Renal cortical epithelial cell (primary cell): ENCODE measurements around the gene CAD. TPM values are rescaled to one million over a fixed set of nuclear protein-coding genes. Genes with fewer than 3 reads are reported as not detected.

Source experiments
- DNase-seq: peaks from one replicate; pipeline ENCODE4 v3.0.0-alpha.2; 2011; ENCODE audit warnings: low read depth
- total RNA-seq: library from RNA; depleted of rRNA; stranded (reverse); fragments of >200 nt; gene quantifications from 2 replicates; pipeline ENCODE4 v1.2.3, GENCODE V29; 2014

CAD gene
- total RNA-seq, 1 donor from 2014 or later: 53.5 TPM

- no peak for DNase-seq
Measured at GRCh38 chr2:27198627-27199026, 18.5 kb upstream of the CAD start.

DNA sequence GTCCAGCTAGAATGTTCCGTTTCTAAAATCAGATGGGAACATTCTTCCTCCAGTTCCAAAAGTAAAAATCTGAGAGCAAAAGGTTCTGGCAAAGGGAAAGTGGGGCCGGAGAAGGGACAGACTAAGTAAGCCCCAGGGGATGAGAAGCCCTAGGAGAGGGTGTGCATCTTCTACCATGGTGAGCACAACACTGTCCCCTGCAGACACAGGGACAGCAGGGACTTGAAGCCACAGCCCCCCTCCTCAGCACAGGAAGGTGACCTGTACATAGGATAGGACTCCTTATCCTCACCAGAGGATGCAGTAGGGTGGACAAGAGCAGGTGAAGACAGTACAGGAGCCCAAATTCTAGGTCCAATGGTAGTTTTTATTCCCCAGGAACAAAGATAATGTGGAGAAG is 17.9 kb upstream of the CAD start:
- DNase-seq: no peak

GRCh38 chr2:27201675-27202074 is 15.5 kb upstream of the CAD start:
- no peak for DNase-seq

DNA sequence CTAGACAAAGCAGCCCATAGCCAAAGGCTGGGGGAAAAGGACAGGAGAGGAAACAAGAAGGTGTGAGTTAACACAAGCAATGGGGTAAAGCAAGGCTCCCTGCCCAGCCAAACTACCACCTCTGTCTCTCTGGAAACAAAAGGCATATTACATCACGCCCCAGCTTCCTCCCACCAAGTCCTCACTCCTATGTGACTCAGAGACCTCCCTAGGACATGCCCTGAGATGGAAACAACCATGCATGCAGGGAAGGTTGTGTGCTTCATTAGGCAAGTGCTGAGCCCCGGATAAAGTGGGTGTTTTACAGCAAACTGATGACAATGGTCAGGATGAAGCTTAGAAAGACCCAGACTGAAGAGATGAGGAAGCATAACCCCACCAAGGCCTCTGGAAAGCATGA is 14.3 kb upstream of the CAD start:
- peak; percentile 84 for DNase-seq

GRCh38 chr2:27203741-27204140 is 13.4 kb upstream of the CAD start:
- no peak for DNase-seq

DNA sequence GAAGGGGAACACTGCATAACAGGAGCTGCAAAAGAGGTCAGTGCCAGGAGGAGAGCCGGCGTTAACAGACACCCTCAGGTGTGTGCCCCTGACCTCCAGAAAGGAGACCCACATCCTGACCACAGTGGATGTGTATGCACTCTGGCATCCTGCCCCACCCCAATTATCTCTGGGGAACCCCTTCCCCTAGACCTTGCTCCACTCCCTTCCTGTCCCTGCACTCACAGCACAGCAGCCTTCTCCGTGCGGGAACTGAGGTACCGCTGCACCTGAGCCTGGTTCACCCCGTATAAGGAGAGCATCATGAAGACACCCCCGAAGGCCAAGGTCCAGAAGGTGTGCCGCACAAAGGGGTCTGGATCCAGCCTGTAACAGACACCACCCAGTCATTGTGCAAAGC is 12.6 kb upstream of the CAD start:
- DNase-seq: no peak

DNA sequence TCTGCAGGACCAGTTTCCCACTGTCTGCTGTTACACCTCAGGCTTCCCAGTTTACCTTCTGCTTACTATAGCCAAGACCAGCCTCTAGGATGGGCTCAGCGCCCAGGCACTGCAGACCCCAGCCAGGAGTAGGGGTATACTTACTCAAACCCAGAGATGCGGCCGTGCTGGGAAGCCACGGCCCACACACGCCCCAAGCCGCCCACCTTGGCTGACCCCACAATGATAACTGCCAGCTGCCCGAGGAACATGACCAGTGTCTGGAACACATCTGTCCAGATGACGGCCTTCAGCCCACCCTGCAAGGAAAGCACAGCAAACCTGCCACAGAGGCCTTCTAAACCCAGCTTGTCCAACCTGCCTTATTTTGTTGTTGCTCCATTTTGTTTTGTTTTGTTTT is 12.0 kb upstream of the CAD start:
- DNase-seq: no peak

DNA sequence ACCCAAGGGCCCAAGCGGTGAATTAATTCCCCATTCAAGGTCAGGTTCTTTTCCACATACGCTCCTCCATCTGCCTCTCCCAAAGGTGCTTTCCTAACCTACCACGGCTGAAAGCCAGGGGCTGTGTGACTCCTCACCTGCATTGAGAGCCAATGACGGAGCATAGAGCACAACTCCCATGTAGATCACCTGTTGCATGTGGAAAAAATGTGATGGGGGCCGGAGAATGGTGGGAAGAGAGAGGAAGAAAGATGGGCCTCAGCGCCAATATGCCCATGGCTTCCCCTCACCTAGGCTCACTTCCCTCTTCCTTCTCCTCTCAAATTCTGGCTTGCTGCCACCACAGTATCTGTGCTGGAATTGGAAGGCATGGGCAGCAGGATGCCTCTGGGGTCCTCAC is 10.8 kb upstream of the CAD start:
- DNase-seq: no peak

GRCh38 chr2:27208486-27209050 is 8.6 kb upstream of the CAD start:
- DNase-seq: no peak

DNA sequence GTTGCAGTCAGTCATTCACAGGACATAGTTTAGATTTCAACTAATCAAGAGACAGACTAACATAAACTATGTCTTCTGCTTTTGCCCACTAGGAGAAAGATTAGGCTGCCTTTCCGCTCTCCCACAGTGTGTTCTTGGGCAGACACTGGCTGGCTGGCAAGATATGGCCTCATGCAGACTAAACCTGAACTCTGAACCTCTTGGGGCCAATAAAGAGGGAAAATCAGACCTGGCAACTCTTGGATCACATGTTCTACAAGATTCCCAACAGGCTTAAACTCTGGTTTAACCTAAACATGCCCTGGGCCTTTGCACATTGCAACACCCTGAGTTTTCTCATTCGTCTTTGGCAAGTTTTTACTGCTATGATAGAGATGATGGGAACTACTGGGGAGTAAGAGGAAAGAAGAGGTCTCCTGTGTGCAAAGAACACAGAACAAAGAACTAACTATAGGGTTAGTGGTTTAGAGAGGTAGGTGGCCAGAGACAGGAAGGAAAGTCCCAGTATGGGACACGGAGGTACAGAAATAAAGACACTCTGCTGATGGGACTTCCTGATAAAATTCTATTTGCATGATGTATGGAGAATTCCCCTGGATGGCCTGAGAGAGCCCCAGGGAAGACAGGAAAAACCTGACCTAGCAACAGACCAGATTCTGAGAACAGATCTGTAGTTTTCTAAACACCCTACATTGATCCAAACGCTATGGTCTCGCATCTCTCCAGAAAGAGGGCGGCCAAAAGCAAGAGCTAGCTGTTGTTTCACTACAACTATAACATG is 7.4 kb upstream of the CAD start:
- no peak for DNase-seq

- DNase-seq: no peak
Measured at GRCh38 chr2:27211241-27211942, 5.8 kb upstream of the CAD start.

- DNase-seq: peak; percentile 58
Measured at GRCh38 chr2:27211943-27212625, 5.1 kb upstream of the CAD start, which contains the start of the genes ATRAID and SLC5A6. ATRAID (plus strand) TSS chr2:27212041; CDS start chr2:27212369, 328 bp downstream. SLC5A6 (minus strand) TSS chr2:27212268; CDS start chr2:27207650, 4,618 bp downstream.

DNA sequence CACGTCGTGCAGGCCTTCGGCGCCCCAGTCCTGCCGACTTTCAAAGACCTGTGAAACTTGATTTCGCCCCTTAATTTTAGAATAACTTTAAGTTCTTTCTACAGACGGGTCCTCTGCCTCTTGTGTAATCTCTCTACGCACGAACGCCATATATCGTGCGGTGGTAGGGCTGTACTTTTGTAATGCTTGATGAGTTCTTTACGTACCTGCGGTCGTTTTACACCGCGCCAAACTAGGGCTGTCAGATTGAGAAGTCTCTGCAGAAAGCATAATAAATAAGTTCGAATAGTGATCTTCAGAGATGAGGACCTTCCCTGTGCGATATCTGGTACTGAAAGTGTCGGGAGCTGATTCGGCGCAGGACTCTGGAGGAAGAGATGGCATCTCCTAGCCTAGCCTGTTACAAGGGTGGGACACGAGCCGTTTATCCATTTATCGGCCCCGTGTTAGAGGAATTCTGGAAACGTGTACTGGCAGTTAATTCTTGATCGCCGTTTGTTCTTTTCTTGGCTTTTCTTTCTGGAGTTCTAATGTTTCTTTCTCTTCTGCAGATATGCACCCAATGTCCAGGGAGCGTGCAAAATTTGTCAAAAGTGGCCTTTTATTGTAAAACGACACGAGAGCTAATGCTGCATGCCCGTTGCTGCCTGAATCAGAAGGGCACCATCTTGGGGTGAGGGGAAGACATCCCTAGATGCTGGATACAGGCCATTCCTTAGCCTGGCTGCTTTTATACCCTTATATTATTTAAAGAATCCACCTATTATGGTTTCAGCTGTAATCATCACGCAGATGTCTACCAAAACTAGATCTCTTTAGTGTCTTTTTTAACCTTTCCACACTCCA is 4.3 kb upstream of the CAD start:
- DNase-seq: peak; percentile 49

DNA sequence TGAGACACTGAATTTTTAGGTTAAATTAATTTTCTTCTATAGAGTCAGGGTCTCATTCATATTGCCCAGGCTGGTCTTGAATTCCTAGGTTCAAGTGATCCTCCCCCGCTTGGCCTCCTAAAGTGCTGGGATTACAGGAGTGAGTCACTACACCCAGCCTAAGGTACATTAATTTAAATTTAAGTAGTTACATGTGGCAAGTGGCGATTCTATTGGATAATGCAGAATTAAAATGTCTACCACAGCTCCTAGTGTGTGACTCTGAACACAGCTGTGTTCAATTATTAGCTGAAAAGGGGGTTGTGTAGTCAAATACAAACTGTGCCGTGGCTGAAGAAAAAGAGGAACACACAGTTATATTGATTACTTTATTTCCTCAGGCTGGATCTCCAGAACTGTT is 2.2 kb upstream of the CAD start:
- DNase-seq: no peak

DNA sequence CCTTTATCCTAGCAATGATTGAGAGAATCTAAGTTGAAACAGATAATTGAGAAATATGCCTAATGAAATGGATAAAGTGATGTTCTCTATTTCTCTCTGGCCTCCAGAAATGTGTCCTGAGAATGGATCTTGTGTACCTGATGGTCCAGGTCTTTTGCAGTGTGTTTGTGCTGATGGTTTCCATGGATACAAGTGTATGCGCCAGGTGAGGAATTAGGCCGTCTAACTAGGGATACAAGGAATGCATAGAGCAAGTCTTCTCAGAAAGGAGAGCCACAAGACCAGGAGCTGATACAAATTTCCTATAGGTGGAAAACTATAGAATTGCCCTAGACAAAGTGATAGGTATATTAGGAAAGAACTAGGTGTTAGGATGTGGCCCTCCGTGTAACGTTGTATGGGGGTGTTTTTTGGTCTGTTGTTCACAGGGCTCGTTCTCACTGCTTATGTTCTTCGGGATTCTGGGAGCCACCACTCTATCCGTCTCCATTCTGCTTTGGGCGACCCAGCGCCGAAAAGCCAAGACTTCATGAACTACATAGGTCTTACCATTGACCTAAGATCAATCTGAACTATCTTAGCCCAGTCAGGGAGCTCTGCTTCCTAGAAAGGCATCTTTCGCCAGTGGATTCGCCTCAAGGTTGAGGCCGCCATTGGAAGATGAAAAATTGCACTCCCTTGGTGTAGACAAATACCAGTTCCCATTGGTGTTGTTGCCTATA is 592 bp upstream of the CAD start:
- DNase-seq: no peak

DNA sequence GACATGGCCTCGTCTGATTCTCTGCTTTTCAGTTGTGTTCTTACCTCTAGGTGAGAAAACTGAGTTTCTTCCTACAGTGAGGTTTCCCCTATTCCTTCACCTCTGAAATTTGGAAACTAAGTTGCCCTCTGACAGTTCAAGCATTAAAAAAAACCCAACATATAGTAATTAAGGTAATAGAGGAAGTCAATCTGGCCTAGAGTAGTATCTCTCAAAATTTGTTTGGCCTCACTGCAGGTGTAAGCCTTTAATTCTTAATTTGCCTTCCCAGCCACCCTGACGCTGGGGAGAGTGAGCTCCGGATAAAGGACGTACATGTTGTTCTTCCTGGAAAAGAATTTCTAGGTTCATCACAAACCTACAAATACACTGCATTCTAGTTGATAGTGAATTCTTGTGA is 1.4 kb downstream of the CAD start:
- DNase-seq: no peak

DNA sequence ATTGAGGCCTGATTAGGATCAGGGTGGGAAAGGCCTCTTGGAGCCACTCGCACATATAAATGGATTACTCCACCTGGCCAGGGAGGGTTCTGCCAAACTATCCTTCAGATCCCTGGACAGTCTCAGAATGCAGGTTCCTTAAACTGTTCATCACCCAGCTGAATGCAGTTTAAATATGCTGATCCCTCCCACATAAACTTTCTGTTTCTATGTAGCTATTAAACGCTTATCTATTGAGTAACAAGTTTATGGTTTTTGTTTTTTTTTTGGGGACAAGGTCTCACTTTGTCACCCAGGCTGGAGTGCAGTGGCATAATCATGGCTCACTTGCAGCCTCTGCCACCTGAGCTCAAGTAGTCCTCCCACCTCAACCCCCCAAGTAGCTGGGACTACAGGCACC is 1.9 kb downstream of the CAD start:
- no peak for DNase-seq

- DNase-seq: no peak
Measured at GRCh38 chr2:27220091-27220490, 2.9 kb downstream of the CAD start.

GRCh38 chr2:27221166-27221565 is 4.0 kb downstream of the CAD start:
- no peak for DNase-seq

GRCh38 chr2:27222407-27222806 is 5.2 kb downstream of the CAD start:
- DNase-seq: no peak

DNA sequence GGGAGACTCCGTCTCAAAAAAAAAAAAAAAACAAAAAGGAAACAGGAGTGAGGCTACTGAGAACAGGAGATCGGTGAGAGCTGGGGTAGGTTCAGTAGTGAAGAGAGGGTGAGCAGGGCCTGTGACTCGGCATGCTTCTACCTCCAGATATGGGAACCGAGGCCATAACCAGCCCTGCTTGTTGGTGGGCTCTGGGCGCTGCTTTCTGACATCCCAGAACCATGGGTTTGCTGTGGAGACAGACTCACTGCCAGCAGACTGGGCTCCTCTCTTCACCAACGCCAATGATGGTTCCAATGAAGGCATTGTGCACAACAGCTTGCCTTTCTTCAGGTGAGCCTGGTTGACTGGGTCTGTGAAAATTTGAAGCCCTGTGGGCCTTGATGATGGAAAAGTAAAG is 6.2 kb downstream of the CAD start:
- no peak for DNase-seq
